ENCODE measurements around the gene RPS27. TPM values are rescaled to one million over a fixed set of nuclear protein-coding genes. Genes with fewer than 3 reads are reported as not detected.

RPS27 gene
- total RNA-seq, 1 experiment from 2014 or later, result 1,095 TPM

GRCh38 chr1:153967107-153967999 lies 23.2 kb upstream of the RPS27 start, which contains the start of gene CREB3L4:
Gene CREB3L4 (plus strand): TSS chr1:153967902. CDS start chr1:153968526, 624 bp downstream.
- H3K27me3 ChIP-seq (ENCODE audit: control insufficient read depth, insufficient read depth, low read length), result no peaks in the 10 kb centered on the region
- POLR2A ChIA-PET, result interaction anchor here (0.6 to 1.4 kb wide), 4 partner anchors 10 to 66 kb away, joined by 3 to 4 read pairs (median 4); partner anchors contain the start of genes JTB and RPS27
- in situ Hi-C loops (cut with HindIII; ENCODE audit: low pct_unique_long_range_greater_than_20kb, low sequenced_read_pairs), result no loop called here
- intact Hi-C loops (cut with micrococcal nuclease; ENCODE audit: unreplicated experiment), result no loop called here
- peaks cover 13% of the 10 kb centered on the region; the same call in 1 of the 2 replicates for H3K4me1 ChIP-seq (ENCODE audit: control insufficient read depth, insufficient read depth, low read length)
- peak; percentile 84 for ATAC-seq
- CTCF ChIA-PET, result interaction anchor here (0.5 to 1.4 kb wide), 5 partner anchors 10 to 289 kb away, joined by 5 to 9 read pairs (median 6); partner anchors contain the start of genes DENND4B, JTB and NPR1
- peak; percentile 83 for DNase-seq (ENCODE audit: low read depth, low spot score)
- peak within 1 kb of the TSS; percentile 97 for H3K27ac ChIP-seq (ENCODE audit: low read length)
- TSS peak; percentile 30 for BruUV-seq (replicated peaks)
- no peaks in the 10 kb centered on the region for H3K9me3 ChIP-seq (ENCODE audit: control insufficient read depth, insufficient read depth, low read depth, low read length)
- TF ChIP-seq REST (IDR thresholded peaks at IDR 0.05; ENCODE audit: insufficient read depth in 1 of 2, low read depth in 2 of 2, low read length in 1 of 2) (peak in 1 of 2 experiments; percentile 22; a peak in 1 of 4 replicates), CTCF (IDR thresholded peaks at IDR 0.05) (no peak), TCF7L2 (IDR thresholded peaks at IDR 0.05; ENCODE audit: low read depth, low read length) (no peak), POLR2AphosphoS5 (IDR thresholded peaks at IDR 0.05; ENCODE audit: low read depth, low read length) (peak; percentile 66), SIN3A (IDR thresholded peaks at IDR 0.05; ENCODE audit: borderline replicate concordance, insufficient read depth, low read depth, low read length) (peak; percentile 85)
- H3K36me3 ChIP-seq (ENCODE audit: control insufficient read depth, insufficient read depth, low read length), result no peaks in the 10 kb centered on the region; the same call in 1 of the 2 replicates
- peak within 1 kb of the TSS; percentile 66 to 70 for H3K4me3 ChIP-seq (ENCODE audit: low read depth in 2 of 2, low read length in 2 of 2)

GRCh38 chr1:153968000-153968363 lies 22.6 kb upstream of the RPS27 start:
- no peaks in the 10 kb centered on the region for H3K9me3 ChIP-seq (ENCODE audit: control insufficient read depth, insufficient read depth, low read depth, low read length)
- in situ Hi-C loops (cut with HindIII; ENCODE audit: low pct_unique_long_range_greater_than_20kb, low sequenced_read_pairs) (no loop called here), intact Hi-C loops (cut with micrococcal nuclease; ENCODE audit: unreplicated experiment) (no loop called here)
- ChIA-PET CTCF (interaction anchor here (0.5 to 1.0 kb wide), 2 partner anchors 30 to 290 kb away, joined by 5 read pairs; partner anchors contain the start of gene NPR1), POLR2A (interaction anchor here (0.6 to 1.4 kb wide), 5 partner anchors 9 to 296 kb away, joined by 3 to 4 read pairs (median 3); partner anchors contain the start of genes JTB and RPS27)
- no peaks in the 10 kb centered on the region for H3K27me3 ChIP-seq (ENCODE audit: control insufficient read depth, insufficient read depth, low read length)
- no peaks in the 10 kb centered on the region; the same call in 1 of the 2 replicates for H3K36me3 ChIP-seq (ENCODE audit: control insufficient read depth, insufficient read depth, low read length)
- peaks cover 9% of the 10 kb centered on the region; the same call in 1 of the 2 replicates for H3K4me1 ChIP-seq (ENCODE audit: control insufficient read depth, insufficient read depth, low read length)
- BruUV-seq (replicated peaks), result no TSS peak
- DNase-seq (ENCODE audit: low read depth, low spot score) (no peak), ATAC-seq (no peak)
- peak overlapping the region; percentile 97 for H3K27ac ChIP-seq (ENCODE audit: low read length)
- peak overlapping the region; percentile 66 to 70 for H3K4me3 ChIP-seq (ENCODE audit: low read depth in 2 of 2, low read length in 2 of 2)
- 0 out of 2 replicates have a peak, but pooled peaks have one; percentile 25 for TF ChIP-seq SIN3A (IDR thresholded peaks at IDR 0.05; ENCODE audit: borderline replicate concordance, insufficient read depth, low read depth, low read length)
- no peak for TF ChIP-seq POLR2AphosphoS5 (IDR thresholded peaks at IDR 0.05; ENCODE audit: low read depth, low read length)
